ENCODE results near the gene TIGD3. TPM values are rescaled to one million over a fixed set of nuclear protein-coding genes. Genes with fewer than 3 reads are reported as not detected.
A peak's percentile ranks its signal among the peaks of the same experiment; 100 is the strongest.
"Not testable (repeated sequence)": the region's sequence is repeated elsewhere in the genome, so short reads cannot be mapped to it uniquely, and the experiment has no call there.

TIGD3 gene
- total RNA-seq, 1 donor, result 0.27 TPM

GRCh38 chr11:65325435-65325834 is 29.1 kb upstream of the TIGD3 start:
- DNase-seq (ENCODE audit: low read depth), result no peak
- TF ChIP-seq CTCF (IDR thresholded peaks at IDR 0.05; ENCODE audit: insufficient read depth, low read length), result no peak
- H3K4me3 ChIP-seq (ENCODE audit: low read depth, low read length), result no peak overlapping the region

- no peak for DNase-seq (ENCODE audit: low read depth)
- no peak for TF ChIP-seq CTCF (IDR thresholded peaks at IDR 0.05; ENCODE audit: insufficient read depth, low read length)
- no peak overlapping the region for H3K4me3 ChIP-seq (ENCODE audit: low read depth, low read length)
These were observed 27.5 kb upstream of the TIGD3 start for GRCh38 chr11:65327021-65327420.

GRCh38 chr11:65329478-65329877 is 25.1 kb upstream of the TIGD3 start:
- TF ChIP-seq CTCF (IDR thresholded peaks at IDR 0.05; ENCODE audit: insufficient read depth, low read length), result no peak
- no peak for DNase-seq (ENCODE audit: low read depth)
- H3K4me3 ChIP-seq (ENCODE audit: low read depth, low read length), result no peak overlapping the region

- peak; percentile 71 for TF ChIP-seq CTCF (IDR thresholded peaks at IDR 0.05; ENCODE audit: insufficient read depth, low read length)
- no peak overlapping the region for H3K4me3 ChIP-seq (ENCODE audit: low read depth, low read length)
- peak; percentile 98 for DNase-seq (ENCODE audit: low read depth)
These were observed 24.6 kb upstream of the TIGD3 start for GRCh38 chr11:65329944-65330403.

- no peak overlapping the region for H3K4me3 ChIP-seq (ENCODE audit: low read depth, low read length)
- DNase-seq (ENCODE audit: low read depth), result no peak
- TF ChIP-seq CTCF (IDR thresholded peaks at IDR 0.05; ENCODE audit: insufficient read depth, low read length), result no peak
These were observed 24.0 kb upstream of the TIGD3 start for GRCh38 chr11:65330544-65330943.

- not testable (repeated sequence) for H3K4me3 ChIP-seq (ENCODE audit: low read depth, low read length); DNase-seq (ENCODE audit: low read depth)
These were observed 22.0 kb upstream of the TIGD3 start for GRCh38 chr11:65332591-65332990.

GRCh38 chr11:65334696-65335295 is 19.8 kb upstream of the TIGD3 start:
- peak overlapping the region; percentile 87 for H3K4me3 ChIP-seq (ENCODE audit: low read depth, low read length)
- no peak for DNase-seq (ENCODE audit: low read depth)
- no peak for TF ChIP-seq CTCF (IDR thresholded peaks at IDR 0.05; ENCODE audit: insufficient read depth, low read length)
